ENCODE results near the gene LIM2.
A peak's percentile ranks its signal among the peaks of the same experiment; 100 is the strongest.

Gene LIM2

DNA sequence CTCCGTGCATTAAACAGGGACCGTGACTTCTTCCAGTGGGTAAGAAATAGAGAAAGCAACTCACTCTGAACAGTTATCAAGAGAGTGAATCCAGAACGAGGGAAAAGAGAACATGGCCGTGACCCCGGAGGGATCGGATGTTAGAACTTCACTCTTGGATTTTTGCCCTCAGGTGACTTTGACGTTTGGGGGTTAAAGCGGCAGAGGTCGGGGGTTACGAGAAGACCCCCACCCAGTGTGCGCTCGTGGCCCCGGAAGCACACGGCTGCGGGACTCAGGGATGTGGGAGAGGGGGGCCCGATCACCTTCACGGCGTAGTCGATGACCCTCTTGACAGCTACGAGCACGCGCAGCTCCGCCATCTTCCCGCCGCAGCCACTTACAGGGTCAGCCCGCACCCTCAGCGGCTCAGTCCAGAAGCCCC lies 21.8 kb downstream of the LIM2 start, which contains the start of gene ETFB:
ETFB (minus strand) TSS at position 424 of the 424 bp plus-strand sequence; CDS start at position 362, 62 bp downstream.
- TF ChIP-seq, protein P1, sequence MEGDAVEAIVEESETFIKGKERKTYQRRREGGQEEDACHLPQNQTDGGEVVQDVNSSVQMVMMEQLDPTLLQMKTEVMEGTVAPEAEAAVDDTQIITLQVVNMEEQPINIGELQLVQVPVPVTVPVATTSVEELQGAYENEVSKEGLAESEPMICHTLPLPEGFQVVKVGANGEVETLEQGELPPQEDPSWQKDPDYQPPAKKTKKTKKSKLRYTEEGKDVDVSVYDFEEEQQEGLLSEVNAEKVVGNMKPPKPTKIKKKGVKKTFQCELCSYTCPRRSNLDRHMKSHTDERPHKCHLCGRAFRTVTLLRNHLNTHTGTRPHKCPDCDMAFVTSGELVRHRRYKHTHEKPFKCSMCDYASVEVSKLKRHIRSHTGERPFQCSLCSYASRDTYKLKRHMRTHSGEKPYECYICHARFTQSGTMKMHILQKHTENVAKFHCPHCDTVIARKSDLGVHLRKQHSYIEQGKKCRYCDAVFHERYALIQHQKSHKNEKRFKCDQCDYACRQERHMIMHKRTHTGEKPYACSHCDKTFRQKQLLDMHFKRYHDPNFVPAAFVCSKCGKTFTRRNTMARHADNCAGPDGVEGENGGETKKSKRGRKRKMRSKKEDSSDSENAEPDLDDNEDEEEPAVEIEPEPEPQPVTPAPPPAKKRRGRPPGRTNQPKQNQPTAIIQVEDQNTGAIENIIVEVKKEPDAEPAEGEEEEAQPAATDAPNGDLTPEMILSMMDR (IDR thresholded peaks at IDR 0.05; ENCODE audit: low read depth, low read length) = no peak
- H3K4me3 ChIP-seq (replicated peaks in 1 of 2; ENCODE audit: low read depth in 2 of 2, low read length in 2 of 2) = peak within 1 kb of the TSS; percentile 86 to 92
- no peak for DNase-seq (ENCODE audit: low read depth in 2 of 2)

DNA sequence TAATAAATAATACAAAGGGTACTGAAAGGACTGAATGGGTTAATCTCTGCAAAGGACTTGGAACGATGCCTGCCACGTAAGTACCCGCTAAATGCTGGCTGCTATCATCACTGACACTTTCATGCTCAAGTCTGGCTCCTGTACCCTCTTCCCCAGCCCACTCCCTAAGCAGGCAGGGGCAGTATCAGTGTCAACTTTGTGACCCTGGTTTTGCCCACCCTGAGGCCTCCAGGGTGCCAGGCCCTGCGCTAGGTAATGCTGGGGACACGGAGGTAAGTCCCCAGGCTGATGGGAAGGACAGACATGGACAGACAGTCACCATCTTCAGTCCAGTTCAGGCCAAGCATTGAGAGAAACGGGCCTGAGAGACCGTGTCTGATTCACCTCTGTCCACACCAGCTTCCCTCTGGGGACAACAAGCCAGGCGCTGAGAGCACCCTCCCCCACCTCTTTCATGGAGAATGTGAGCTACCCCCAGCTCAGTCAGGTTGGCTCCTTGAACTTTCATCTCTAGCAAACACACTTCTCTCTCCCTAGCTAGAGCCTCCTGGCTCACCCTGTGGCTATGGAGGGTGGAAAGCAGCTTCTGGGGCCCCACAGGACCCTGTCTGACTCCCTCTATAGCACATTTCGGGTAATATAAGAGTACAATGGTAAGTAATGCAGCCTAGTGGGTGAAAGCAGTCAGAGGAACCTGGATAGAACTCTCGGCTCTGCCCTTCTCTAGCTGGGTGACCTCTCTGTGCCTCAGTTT lies 22.4 kb downstream of the LIM2 start:
- DNase-seq (ENCODE audit: low read depth in 2 of 2) = peak; percentile 66 to 78
- TF ChIP-seq, protein P1 (IDR thresholded peaks at IDR 0.05; ENCODE audit: low read depth, low read length) = peak; percentile 13
- H3K4me3 ChIP-seq (replicated peaks in 1 of 2; ENCODE audit: low read depth in 2 of 2, low read length in 2 of 2) = peak overlapping the region; percentile 86 to 92

DNA sequence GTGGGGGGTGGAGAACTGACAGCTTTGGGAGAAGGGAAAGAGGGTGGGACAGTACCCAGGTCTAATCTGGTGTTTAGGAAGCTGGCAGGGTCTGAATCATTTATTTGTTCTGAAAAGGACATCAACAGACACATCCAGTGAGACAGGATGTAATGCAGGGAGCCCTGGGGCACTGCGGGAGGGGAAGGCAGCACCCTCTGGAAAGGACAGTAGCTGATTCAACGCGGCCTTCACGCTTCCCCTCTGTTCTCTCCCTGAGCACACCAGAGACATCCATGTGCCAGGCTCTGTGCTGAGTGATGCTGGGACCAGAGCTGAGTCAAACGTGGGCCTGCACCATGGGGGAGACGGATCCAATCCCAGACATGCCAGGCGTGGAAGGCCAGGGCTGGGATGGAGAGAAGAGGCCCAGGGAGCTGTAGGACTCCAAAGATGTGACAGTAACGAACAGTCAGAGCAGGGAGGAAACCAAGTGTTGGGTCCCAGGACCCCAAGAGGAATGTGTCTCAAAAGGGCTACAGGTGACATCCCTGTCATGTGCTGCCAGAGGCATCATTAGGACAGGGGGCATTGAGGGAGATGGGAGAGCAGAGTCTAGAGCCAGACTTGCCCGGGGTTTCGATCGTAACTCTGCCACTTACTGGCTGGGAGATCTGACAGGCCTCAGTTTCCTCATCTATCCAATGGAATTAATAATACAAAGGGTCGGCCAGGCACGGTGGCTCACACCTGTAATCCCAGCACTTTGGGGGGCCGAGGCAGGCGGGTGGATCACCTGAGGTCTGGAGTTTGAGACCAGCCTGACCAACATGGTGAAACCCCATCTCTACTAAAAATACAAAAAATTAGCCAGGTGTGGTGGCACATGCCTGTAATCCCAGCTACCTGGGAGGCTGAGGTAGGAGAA lies 23.3 kb downstream of the LIM2 start:
- TF ChIP-seq, protein P1 (IDR thresholded peaks at IDR 0.05; ENCODE audit: low read depth, low read length) = no peak
- no peak overlapping the region for H3K4me3 ChIP-seq (replicated peaks in 1 of 2; ENCODE audit: low read depth in 2 of 2, low read length in 2 of 2)
- DNase-seq (ENCODE audit: low read depth in 2 of 2) = peak; percentile 13 to 38

DNA sequence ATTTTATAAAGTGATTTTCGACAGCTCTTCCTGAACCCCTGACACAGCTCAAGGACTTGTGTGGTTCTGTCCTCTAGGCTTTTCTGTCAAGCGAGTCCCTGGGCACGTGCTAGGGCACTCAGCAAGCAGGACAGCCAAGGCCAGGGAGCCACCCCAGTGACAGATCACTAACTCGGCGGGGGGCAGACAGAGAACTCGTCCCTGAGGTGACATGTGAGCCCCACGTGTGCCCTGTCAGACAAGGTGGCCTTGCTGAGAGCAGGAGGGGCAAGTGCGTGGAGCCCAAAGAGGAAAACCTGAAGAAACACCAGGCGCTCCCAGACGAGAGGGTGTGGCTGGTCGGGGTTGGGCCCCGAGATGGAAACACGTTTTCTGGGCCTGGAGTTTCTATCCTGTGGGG lies 26.5 kb downstream of the LIM2 start:
- H3K4me3 ChIP-seq (replicated peaks in 1 of 2; ENCODE audit: low read depth in 2 of 2, low read length in 2 of 2) = no peak overlapping the region
- no peak for DNase-seq (ENCODE audit: low read depth in 2 of 2)
- TF ChIP-seq, protein P1 (IDR thresholded peaks at IDR 0.05; ENCODE audit: low read depth, low read length) = no peak

DNA sequence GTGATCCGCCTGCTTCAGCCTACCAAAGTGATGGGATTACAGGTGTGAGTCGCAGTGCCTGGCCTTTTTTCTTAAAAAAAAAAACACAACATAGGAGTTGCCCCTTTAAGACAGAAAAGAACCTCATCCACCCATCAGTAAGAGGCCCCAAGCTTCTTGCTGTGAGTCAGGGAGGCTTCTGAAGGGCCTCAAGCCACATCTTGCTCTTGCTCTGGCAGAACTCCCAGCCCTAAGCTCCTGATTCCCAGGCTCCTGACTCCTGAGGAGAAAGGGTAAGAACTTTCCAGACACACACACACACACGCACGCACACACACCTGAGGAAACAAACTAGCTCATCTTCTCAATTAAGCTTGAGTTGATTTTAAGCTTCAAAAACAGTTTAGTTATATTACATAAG lies 28.5 kb downstream of the LIM2 start:
- H3K4me3 ChIP-seq (replicated peaks in 1 of 2; ENCODE audit: low read depth in 2 of 2, low read length in 2 of 2) = no peak overlapping the region
- peak; percentile 85 to 93 for DNase-seq (ENCODE audit: low read depth in 2 of 2)
- TF ChIP-seq, protein P1 (IDR thresholded peaks at IDR 0.05; ENCODE audit: low read depth, low read length) = no peak

DNA sequence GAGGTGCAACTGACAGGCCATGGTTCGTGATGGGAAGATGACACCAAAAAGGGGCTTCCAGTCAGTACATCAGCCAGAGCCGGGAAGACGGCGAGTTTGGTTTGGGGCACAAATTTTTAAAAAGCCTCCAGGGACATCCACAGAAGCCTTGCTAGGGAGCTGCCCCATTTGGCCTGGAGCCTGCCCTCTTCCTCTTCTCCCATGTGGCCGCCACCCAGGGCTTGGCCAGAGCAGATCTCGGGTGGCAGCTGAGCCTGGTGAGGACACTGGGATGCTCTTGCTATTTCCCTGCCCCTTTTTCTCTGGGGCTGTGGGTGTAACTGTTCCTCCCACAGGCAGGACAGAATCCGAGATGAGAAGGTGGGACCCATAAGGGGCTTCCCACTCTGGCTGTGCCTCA lies 29.8 kb downstream of the LIM2 start:
- TF ChIP-seq, protein P1 (IDR thresholded peaks at IDR 0.05; ENCODE audit: low read depth, low read length) = no peak
- DNase-seq (ENCODE audit: low read depth in 2 of 2) = no peak
- H3K4me3 ChIP-seq (replicated peaks in 1 of 2; ENCODE audit: low read depth in 2 of 2, low read length in 2 of 2) = no peak overlapping the region
